Panc1 (cell line): Measurements from ENCODE around the gene EEF2. TPM values are rescaled to one million over a fixed set of nuclear protein-coding genes. Genes with fewer than 3 reads are reported as not detected.

Experiments used
- ATAC-seq: fragments of 200-7000 bp; cut with Tn5 transposase; 2 replicates; pipeline ENCODE4 v1.9.1; 2020; ENCODE audit warnings: mild to moderate bottlenecking, moderate library complexity
- BruUV-seq: library from RNA; stranded (reverse); fragments of 400-500 nt; replicated peaks from 2 replicates; lab custom pipeline; 2021; lab: Mats Ljungman, UMichigan
- CTCF ChIA-PET: fragments of 300-600 bp; sonication (Branson Sonifier 250); formaldehyde crosslinking; loops from one replicate; lab custom pipeline; 2022; ENCODE audit warnings: antibody characterized with exemption; lab: Charles Lee
- POLR2A ChIA-PET: fragments of 300-600 bp; sonication (Branson Sonifier 250); formaldehyde crosslinking; loops from one replicate; lab custom pipeline; 2022; ENCODE audit warnings: antibody characterized with exemption; lab: Charles Lee
- DNase-seq: peaks from one replicate; pipeline ENCODE4 v3.0.0-alpha.2; 2010; ENCODE audit warnings: low read depth, low spot score
- H3K27ac ChIP-seq: 2 replicates; pipeline ENCODE4 v1.5.1; 2011; ENCODE audit warnings: mild to moderate bottlenecking, low read length, inconsistent platforms
- H3K27me3 ChIP-seq: fragments of 200-500 bp; sonication (Bioruptor generic); 2 replicates; pipeline ENCODE4 v1.6.0; 2014; ENCODE audit warnings: low read length, inconsistent platforms; ENCODE audit not compliant: control insufficient read depth, insufficient read depth
- H3K36me3 ChIP-seq: fragments of 200-500 bp; sonication (Bioruptor generic); 2 replicates; pipeline ENCODE4 v1.5.1; 2014; ENCODE audit warnings: inconsistent platforms, mild to moderate bottlenecking, low read length, moderate library complexity; ENCODE audit not compliant: control insufficient read depth, insufficient read depth
- H3K4me1 ChIP-seq: 2 replicates; pipeline ENCODE4 v1.5.1; 2011; ENCODE audit warnings: inconsistent platforms, mild to moderate bottlenecking, low read length, moderate library complexity; ENCODE audit not compliant: control insufficient read depth, insufficient read depth
- H3K4me3 ChIP-seq, 2 experiments: 2 replicates each; pipeline ENCODE4 v1.5.1; 2011 to 2012; ENCODE audit warnings: low read depth in 2 of 2, low read length in 2 of 2, mild to moderate bottlenecking in 2 of 2, inconsistent platforms in 1 of 2, moderate library complexity in 1 of 2
- H3K9me3 ChIP-seq: fragments of 200-500 bp; sonication (Bioruptor generic); 2 replicates; pipeline ENCODE4 v1.5.1; 2014; ENCODE audit warnings: low read depth, mild to moderate bottlenecking, inconsistent platforms, low read length, moderate library complexity; ENCODE audit not compliant: control insufficient read depth, insufficient read depth
- CTCF ChIP-seq: fragments of 450-650 bp; IDR thresholded peaks from 2 replicates; pipeline ENCODE4 v1.5.1; 2017; ENCODE audit warnings: mild to moderate bottlenecking
- POLR2AphosphoS5 ChIP-seq: IDR thresholded peaks from 2 replicates; pipeline ENCODE4 v1.6.1; 2012; ENCODE audit warnings: mild to moderate bottlenecking, low read depth, low read length, moderate library complexity
- REST ChIP-seq, 2 experiments: IDR thresholded peaks; 2 replicates each; pipeline ENCODE4 v1.6.1; 2011 to 2012; ENCODE audit warnings: low read depth in 2 of 2, control low read depth in 1 of 2, low read length in 1 of 2, mild to moderate bottlenecking in 1 of 2, moderate library complexity in 1 of 2; ENCODE audit not compliant: insufficient read depth in 1 of 2
- SIN3A ChIP-seq: IDR thresholded peaks from 2 replicates; pipeline ENCODE4 v1.6.1; 2012; ENCODE audit warnings: low read depth, mild to moderate bottlenecking, low read length, moderate library complexity, borderline replicate concordance; ENCODE audit not compliant: insufficient read depth
- TCF7L2 ChIP-seq: IDR thresholded peaks from 2 replicates; pipeline ENCODE4 v1.6.1; 2011; ENCODE audit warnings: mild to moderate bottlenecking, low read depth, low read length, inconsistent platforms
- in situ Hi-C: cut with HindIII; loops from 2 replicates; pipeline ENCODE4 v1.10.0; 2016; ENCODE audit warnings: low sequenced_read_pairs, low pct_unique_long_range_greater_than_20kb
- intact Hi-C: fragments of 100-400 bp; cut with micrococcal nuclease; formaldehyde crosslinking; loops from one replicate; pipeline ENCODE4 v1.10.0; 2022; ENCODE audit not compliant: unreplicated experiment
- microRNA-seq: library from miRNA; unstranded; fragments of <30 nt; microRNA quantifications from one replicate; pipeline ENCODE4 v1.1.0, GENCODE V29; 2020; ENCODE audit not compliant: unreplicated experiment
- total RNA-seq: library from RNA; stranded (reverse); gene quantifications from one replicate; pipeline ENCODE4 v1.2.1, GENCODE V29; 2021; ENCODE audit not compliant: unreplicated experiment

EEF2 gene
- total RNA-seq, 1 experiment from 2014 or later: 1,391 TPM

- TF ChIP-seq REST (IDR thresholded peaks at IDR 0.05; ENCODE audit: insufficient read depth in 1 of 2, low read depth in 2 of 2, low read length in 1 of 2): no peak
- TF ChIP-seq CTCF: no peak
- no peak for TF ChIP-seq POLR2AphosphoS5
- no peak for TF ChIP-seq TCF7L2
- no peak for TF ChIP-seq SIN3A
- in situ Hi-C loops (no loop called here), intact Hi-C loops (no loop called here)
- H3K27ac ChIP-seq: no peak overlapping the region
- no peaks in the 10 kb centered on the region for H3K9me3 ChIP-seq
- peak; percentile 42; the same call in 1 of the 2 replicates for ATAC-seq
- BruUV-seq: no TSS peak
- H3K4me3 ChIP-seq: no peak overlapping the region
- no peaks in the 10 kb centered on the region for H3K27me3 ChIP-seq
- no peaks in the 10 kb centered on the region for H3K36me3 ChIP-seq
- ChIA-PET POLR2A (interaction anchor here (0.6 kb wide), 1 partner anchor 120 kb away, joined by 12 read pairs; no protein-coding TSS in a partner anchor), CTCF (no interaction called here)
- no peaks in the 10 kb centered on the region for H3K4me1 ChIP-seq
- DNase-seq: no peak
These were observed 54.2 kb downstream of the EEF2 start for GRCh38 chr19:3931041-3931440.

Small RNA genes within 50 kb of the gene (microRNA-seq; reads per million reads assigned to microRNA genes)
- gene MIR637: not detected

Other genes starting within 250 kb of the EEF2 start
- 34.0 TPM for gene APBA3, start 223.8 kb downstream of the EEF2 start, total RNA-seq
- gene MRPL54, start 222.8 kb downstream of the EEF2 start, total RNA-seq: 42.8 TPM
- gene RAX2, start 213.2 kb downstream of the EEF2 start, total RNA-seq: not detected
- gene MATK, start 199.1 kb downstream of the EEF2 start, total RNA-seq: 0.21 TPM
- gene ZFR2, start 116.4 kb downstream of the EEF2 start, total RNA-seq: 0.74 TPM
- 0.15 TPM for gene ATCAY, start 104.8 kb downstream of the EEF2 start, total RNA-seq
- gene NMRK2, start 52.4 kb downstream of the EEF2 start, total RNA-seq: 0.21 TPM
- gene DAPK3, start 14.4 kb downstream of the EEF2 start, total RNA-seq: 66.6 TPM
- 36.7 TPM for gene PIAS4, start 22.3 kb upstream of the EEF2 start, total RNA-seq
- gene ZBTB7A, start 81.4 kb upstream of the EEF2 start, total RNA-seq: 48.0 TPM
- 151 TPM for gene MAP2K2, start 138.7 kb upstream of the EEF2 start, total RNA-seq
- not detected for gene CREB3L3, start 168.2 kb upstream of the EEF2 start, total RNA-seq
- gene SIRT6, start 197.1 kb upstream of the EEF2 start, total RNA-seq: 19.8 TPM
- gene ANKRD24, start 197.2 kb upstream of the EEF2 start, total RNA-seq: 0.26 TPM
- gene EBI3, start 244.1 kb upstream of the EEF2 start, total RNA-seq: 3.0 TPM